CD14-positive monocyte (primary cell): ENCODE results near the gene TMUB2. TPM values are rescaled to one million over a fixed set of nuclear protein-coding genes. Genes with fewer than 3 reads are reported as not detected.
A peak's percentile ranks its signal among the peaks of the same experiment; 100 is the strongest.

ENCODE experiments used
- DNase-seq, 3 donors: peaks; one replicate each; pipeline ENCODE4 v3.0.0-alpha.2; 2011 to 2022
- H2AFZ ChIP-seq: 2 replicates; pipeline ENCODE4 v1.6.0; 2012; ENCODE audit warnings: mild to moderate bottlenecking, low read depth, low read length, inconsistent platforms; ENCODE audit not compliant: insufficient read depth, poor library complexity, severe bottlenecking
- H3K27ac ChIP-seq, 2 donors: 1 replicate in 1 of 2; 2 replicates in 1 of 2; pipeline ENCODE4 v1.5.1; 2012 to 2013; ENCODE audit warnings: low read length in 2 of 2, control low read depth in 1 of 2, inconsistent platforms in 1 of 2, low read depth in 1 of 2, mild to moderate bottlenecking in 1 of 2
- H3K27me3 ChIP-seq, 2 donors: one replicate each; pipeline versions ENCODE4 v1.6.0 to v1.6.1; 2011 to 2013; ENCODE audit warnings: low read length in 2 of 2; ENCODE audit not compliant: control insufficient read depth in 2 of 2, insufficient read depth in 2 of 2
- H3K36me3 ChIP-seq, 2 donors: replicated peaks in 1 of 2; 1 replicate in 1 of 2; 2 replicates in 1 of 2; pipeline versions ENCODE4 v1.5.1 to v1.6.1; 2012 to 2013; ENCODE audit warnings: low read length in 2 of 2, control low read depth in 1 of 2, inconsistent platforms in 1 of 2, mild to moderate bottlenecking in 1 of 2; ENCODE audit not compliant: insufficient read depth in 2 of 2, control insufficient read depth in 1 of 2
- H3K4me1 ChIP-seq, 2 donors: 1 replicate in 1 of 2; 2 replicates in 1 of 2; pipeline versions ENCODE4 v1.5.1 to v1.6.1; 2012 to 2013; ENCODE audit warnings: low read length in 2 of 2, control low read depth in 1 of 2, inconsistent platforms in 1 of 2, mild to moderate bottlenecking in 1 of 2, moderate library complexity in 1 of 2; ENCODE audit not compliant: insufficient read depth in 2 of 2, control insufficient read depth in 1 of 2
- H3K4me2 ChIP-seq: replicated peaks from 2 replicates; pipeline ENCODE3; 2012; ENCODE audit warnings: low read length, moderate library complexity, mild to moderate bottlenecking; ENCODE audit not compliant: poor library complexity, severe bottlenecking; ENCODE audit errors: extremely low read depth
- H3K4me3 ChIP-seq, 3 experiments: fragments of 200-600 bp in 1 of 3; sonication (generic) in 1 of 3; replicated peaks in 1 of 3; 1 replicate in 2 of 3; 2 replicates in 1 of 3; pipeline ENCODE4 v1.5.1; 2011 to 2013; ENCODE audit warnings: low read length in 3 of 3, mild to moderate bottlenecking in 3 of 3, control low read depth in 2 of 3, low read depth in 2 of 3, inconsistent platforms in 1 of 3, moderate library complexity in 1 of 3
- H3K79me2 ChIP-seq: 2 replicates; pipeline ENCODE4 v1.6.0; 2012; ENCODE audit warnings: mild to moderate bottlenecking, control low read depth, inconsistent platforms, low read length, moderate library complexity; ENCODE audit not compliant: insufficient read depth
- H3K9ac ChIP-seq: 2 replicates; pipeline ENCODE4 v1.6.0; 2017; ENCODE audit warnings: low read length, mild to moderate bottlenecking; ENCODE audit not compliant: insufficient read depth, poor library complexity, severe bottlenecking
- H3K9me3 ChIP-seq, 2 donors: replicated peaks in 1 of 2; 1 replicate in 1 of 2; 2 replicates in 1 of 2; pipeline versions ENCODE4 v1.5.1 to v1.6.1; 2012 to 2013; ENCODE audit warnings: low read length in 2 of 2, control low read depth in 1 of 2; ENCODE audit not compliant: control insufficient read depth in 1 of 2, insufficient read depth in 1 of 2
- H4K20me1 ChIP-seq: 2 replicates; pipeline ENCODE4 v1.6.0; 2012; ENCODE audit warnings: mild to moderate bottlenecking, low read length, control low read depth, moderate library complexity; ENCODE audit not compliant: insufficient read depth
- H3K27ac Mint-ChIP-seq, 7 donors: one replicate each; pipeline ENCODE4 v1.8.0; 2020; ENCODE audit warnings: mild to moderate bottlenecking in 7 of 7, mixed read lengths in 7 of 7, moderate library complexity in 6 of 7, inconsistent platforms in 2 of 7
- H3K27me3 Mint-ChIP-seq, 3 donors: one replicate each; pipeline ENCODE4 v1.8.0; 2021 to 2022; ENCODE audit warnings: low read depth in 3 of 3, mild to moderate bottlenecking in 3 of 3, mixed read lengths in 3 of 3, moderate library complexity in 3 of 3, inconsistent platforms in 1 of 3
- H3K36me3 Mint-ChIP-seq, 2 donors: one replicate each; pipeline ENCODE4 v1.8.0; 2020; ENCODE audit warnings: mixed read lengths in 2 of 2, inconsistent platforms in 1 of 2, mild to moderate bottlenecking in 1 of 2
- H3K4me1 Mint-ChIP-seq: one replicate; pipeline ENCODE4 v1.8.0; 2020; ENCODE audit warnings: mild to moderate bottlenecking, mixed read lengths
- H3K4me3 Mint-ChIP-seq, 2 donors: one replicate each; pipeline ENCODE4 v1.8.0; 2020; ENCODE audit warnings: mild to moderate bottlenecking in 2 of 2, mixed read lengths in 2 of 2, moderate library complexity in 1 of 2
- H3K9me3 Mint-ChIP-seq, 7 donors: one replicate each; pipeline ENCODE4 v1.8.0; 2020 to 2022; ENCODE audit warnings: mixed read lengths in 7 of 7, mild to moderate bottlenecking in 6 of 7, moderate library complexity in 6 of 7, inconsistent platforms in 2 of 7
- CTCF ChIP-seq: fragments of 200-600 bp; IDR thresholded peaks from one replicate; pipeline ENCODE4 v1.8.0; 2022; ENCODE audit warnings: antibody characterized with exemption, mild to moderate bottlenecking
- WGBS: methylation state at CpG from one replicate; pipeline ENCODE4 v1.1.5; 2013; ENCODE audit warnings: missing lambda C conversion rate; ENCODE audit not compliant: insufficient coverage; 5-methylcytosine and 5-hydroxymethylcytosine counted together
- intact Hi-C, 2 donors: fragments of 100-400 bp; cut with micrococcal nuclease; formaldehyde crosslinking; loops; one replicate each; pipeline versions ENCODE4 v1.15.0 to v1.15.1; 2023
- polyA plus RNA-seq, 3 donors: library from polyadenylated mRNA; depleted of rRNA in 1 of 3; unstranded in 2 of 3; stranded (reverse) in 1 of 3; fragments of 300-500 nt in 2 of 3; fragments of >200 nt in 1 of 3; fragmentation: Illumina TruSeq in 2 of 3; gene quantifications; 1 replicate in 2 of 3; 2 replicates in 1 of 3; pipeline ENCODE4 v1.2.3, GENCODE V29; 2012 to 2021

TMUB2 gene
- polyA plus RNA-seq, 3 donors, result 41.3 to 118 (median 41.7) TPM

- peaks cover 19% of the 10 kb centered on the region for H3K79me2 ChIP-seq
- H2AFZ ChIP-seq, result no peak overlapping the region
- 87% methylated on average over 4 of the region's 7 CpGs for WGBS
- Mint-ChIP-seq H3K4me1 (peaks cover 10% of the 10 kb centered on the region), H3K4me3 (no peak overlapping the region), H3K27me3 (peaks cover 5 to 15% (median 9%) of the 10 kb centered on the region in 3 donors), H3K36me3 (no peaks in the 10 kb centered on the region), H3K9me3 (no peaks in the 10 kb centered on the region), H3K27ac (no peak overlapping the region)
- no peak overlapping the region for H3K27ac ChIP-seq
- H3K27me3 ChIP-seq, result no peaks in the 10 kb centered on the region
- intact Hi-C loops, result no loop called here
- H4K20me1 ChIP-seq, result no peaks in the 10 kb centered on the region
- H3K9ac ChIP-seq, result no peak overlapping the region
- peaks cover 10 to 13% of the 10 kb centered on the region in 2 donors for H3K4me1 ChIP-seq
- no peaks in the 10 kb centered on the region for H3K9me3 ChIP-seq
- H3K4me3 ChIP-seq, result no peak overlapping the region
- H3K36me3 ChIP-seq, result no peaks in the 10 kb centered on the region
- H3K4me2 ChIP-seq, result no peak overlapping the region
- DNase-seq, result no peak
- TF ChIP-seq CTCF, result no peak
These were observed 36.8 kb downstream of the TMUB2 start for GRCh38 chr17:44223541-44224071.

- Mint-ChIP-seq H3K9me3 (peaks cover 0 to 2% (median 0%) of the 10 kb centered on the region in 7 donors), H3K27me3 (peaks cover 4 to 15% (median 5%) of the 10 kb centered on the region in 3 donors), H3K36me3 (no peaks in the 10 kb centered on the region), H3K4me1 (no peaks in the 10 kb centered on the region), H3K27ac (peak overlapping the region in 1 of 7 donors; percentile 28), H3K4me3 (no peak overlapping the region)
- H3K4me1 ChIP-seq, result no peaks in the 10 kb centered on the region
- intact Hi-C loops, result no loop called here
- no peaks in the 10 kb centered on the region for H3K36me3 ChIP-seq
- no peak overlapping the region for H3K27ac ChIP-seq
- 94% methylated on average over 6 of the region's 6 CpGs for WGBS
- H3K9ac ChIP-seq, result no peak overlapping the region
- no peaks in the 10 kb centered on the region for H3K9me3 ChIP-seq
- H3K79me2 ChIP-seq, result no peaks in the 10 kb centered on the region
- H2AFZ ChIP-seq, result no peak overlapping the region
- no peak for DNase-seq
- TF ChIP-seq CTCF, result no peak
- H3K27me3 ChIP-seq, result no peaks in the 10 kb centered on the region
- H3K4me2 ChIP-seq, result no peak overlapping the region
- no peaks in the 10 kb centered on the region for H4K20me1 ChIP-seq
- no peak overlapping the region for H3K4me3 ChIP-seq
These were observed 42.3 kb downstream of the TMUB2 start for GRCh38 chr17:44229090-44229489.
